Keratinocyte (primary cell): Measurements from ENCODE around the gene TUT1.

Source experiments
- EZH2 ChIP-seq: IDR thresholded peaks from one replicate; pipeline ENCODE4 v1.6.1; 2012; ENCODE audit warnings: inconsistent platforms, mild to moderate bottlenecking, low read length, moderate library complexity
- TF ChIP-seq, protein P1 (sequence below), 3 experiments: IDR thresholded peaks in 1 of 3; conservative IDR thresholded peaks in 1 of 3; optimal IDR thresholded peaks in 1 of 3; 2 replicates in 2 of 3; 3 replicates in 1 of 3; pipeline versions ENCODE3 to v1.5.1; 2011; ENCODE audit warnings: low read length in 3 of 3, mild to moderate bottlenecking in 3 of 3, moderate library complexity in 2 of 3, control low read depth in 1 of 3, inconsistent platforms in 1 of 3; ENCODE audit not compliant: insufficient read depth in 2 of 3; ENCODE audit errors: extremely low read depth in 1 of 3

DNA sequence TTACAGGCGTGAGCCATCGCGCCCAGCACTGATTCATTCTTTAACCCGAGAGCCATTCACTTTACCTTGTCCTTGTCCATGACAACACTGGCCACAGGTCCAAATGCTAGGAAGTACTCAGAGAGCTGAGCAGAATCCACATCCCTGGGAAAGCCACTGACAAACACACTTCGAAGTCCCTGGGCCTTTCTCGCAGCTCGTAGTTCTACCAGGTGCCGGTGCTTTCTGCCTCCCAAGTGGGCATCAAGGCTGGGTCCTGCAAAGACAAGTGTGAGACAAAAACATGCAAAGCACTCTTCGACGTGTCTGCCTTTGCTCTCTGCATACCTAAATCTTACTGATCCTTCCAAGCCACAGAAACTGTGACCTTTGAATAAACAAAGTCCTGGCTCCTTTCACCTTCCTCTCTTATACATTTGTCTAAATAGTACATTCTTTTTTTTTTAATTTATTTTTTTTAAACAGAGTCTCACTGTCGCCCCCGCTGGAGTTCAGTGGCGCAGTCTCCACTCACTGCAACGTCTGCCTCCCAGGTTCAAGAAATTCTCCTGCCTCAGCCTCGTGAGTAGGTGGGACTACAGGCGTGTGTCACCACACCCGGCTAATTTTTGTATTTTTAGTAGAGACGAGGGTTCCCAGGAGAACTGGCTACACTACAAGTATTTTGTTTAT lies 2.2 kb downstream of the TUT1 start:
- TF ChIP-seq, protein P1, sequence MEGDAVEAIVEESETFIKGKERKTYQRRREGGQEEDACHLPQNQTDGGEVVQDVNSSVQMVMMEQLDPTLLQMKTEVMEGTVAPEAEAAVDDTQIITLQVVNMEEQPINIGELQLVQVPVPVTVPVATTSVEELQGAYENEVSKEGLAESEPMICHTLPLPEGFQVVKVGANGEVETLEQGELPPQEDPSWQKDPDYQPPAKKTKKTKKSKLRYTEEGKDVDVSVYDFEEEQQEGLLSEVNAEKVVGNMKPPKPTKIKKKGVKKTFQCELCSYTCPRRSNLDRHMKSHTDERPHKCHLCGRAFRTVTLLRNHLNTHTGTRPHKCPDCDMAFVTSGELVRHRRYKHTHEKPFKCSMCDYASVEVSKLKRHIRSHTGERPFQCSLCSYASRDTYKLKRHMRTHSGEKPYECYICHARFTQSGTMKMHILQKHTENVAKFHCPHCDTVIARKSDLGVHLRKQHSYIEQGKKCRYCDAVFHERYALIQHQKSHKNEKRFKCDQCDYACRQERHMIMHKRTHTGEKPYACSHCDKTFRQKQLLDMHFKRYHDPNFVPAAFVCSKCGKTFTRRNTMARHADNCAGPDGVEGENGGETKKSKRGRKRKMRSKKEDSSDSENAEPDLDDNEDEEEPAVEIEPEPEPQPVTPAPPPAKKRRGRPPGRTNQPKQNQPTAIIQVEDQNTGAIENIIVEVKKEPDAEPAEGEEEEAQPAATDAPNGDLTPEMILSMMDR (optimal IDR thresholded peaks at IDR 0.05 in 1 of 3, IDR thresholded peaks at IDR 0.05 in 1 of 3, conservative IDR thresholded peaks at IDR 0.05 in 1 of 3; ENCODE audit: extremely low read depth in 1 of 3, insufficient read depth in 2 of 3, low read length in 3 of 3) = peak in 2 of 3 experiments; percentile 24 to 25
- TF ChIP-seq EZH2 = no peak
